ENCODE measurements around the gene TSPAN18.

- TF ChIP-seq POLR2A (IDR thresholded peaks at IDR 0.05) (no peak), EP300 (IDR thresholded peaks at IDR 0.05) (no peak)
Observed at GRCh38 chr11:44865866-44866272, 139.1 kb downstream of the TSPAN18 start.

Data from gastroesophageal sphincter (tissue), 2 donors.